ENCODE measurements around the gene BCL11A. TPM values are rescaled to one million over a fixed set of nuclear protein-coding genes. Genes with fewer than 3 reads are reported as not detected.

The BCL11A gene
- total and polyA plus RNA-seq, 4 donors, result 0.08 to 8.5 (median 0.47) TPM

DNA sequence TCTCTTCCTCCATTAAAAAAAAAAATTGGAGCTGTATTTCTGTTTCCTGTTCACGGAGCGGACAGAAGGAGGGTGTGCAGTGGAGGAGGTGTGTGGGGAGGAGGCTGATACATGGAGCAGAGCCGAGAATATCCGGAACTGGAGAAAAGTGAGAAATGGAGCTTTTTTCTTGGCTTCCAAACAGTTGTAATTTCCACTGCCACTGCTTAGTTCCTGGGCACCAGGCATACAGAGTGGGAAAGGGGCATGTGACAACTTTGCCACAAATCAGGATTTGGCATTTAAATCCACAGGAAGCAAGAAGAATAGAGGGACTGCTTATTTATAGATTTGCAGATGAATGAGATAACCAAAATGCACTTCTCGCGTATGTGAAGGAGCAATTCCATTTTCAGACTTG, 71.2 kb downstream of the BCL11A start:
- no peak overlapping the region for H3K4me3 ChIP-seq (ENCODE audit: low read depth in 1 of 3, low read length in 3 of 3)
- no peak for DNase-seq (ENCODE audit: low spot score)
- TF ChIP-seq, protein P1, sequence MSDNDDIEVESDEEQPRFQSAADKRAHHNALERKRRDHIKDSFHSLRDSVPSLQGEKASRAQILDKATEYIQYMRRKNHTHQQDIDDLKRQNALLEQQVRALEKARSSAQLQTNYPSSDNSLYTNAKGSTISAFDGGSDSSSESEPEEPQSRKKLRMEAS (IDR thresholded peaks at IDR 0.05), result no peak
- TF ChIP-seq, protein P2, sequence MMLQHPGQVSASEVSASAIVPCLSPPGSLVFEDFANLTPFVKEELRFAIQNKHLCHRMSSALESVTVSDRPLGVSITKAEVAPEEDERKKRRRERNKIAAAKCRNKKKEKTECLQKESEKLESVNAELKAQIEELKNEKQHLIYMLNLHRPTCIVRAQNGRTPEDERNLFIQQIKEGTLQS (IDR thresholded peaks at IDR 0.05), result no peak
- TF ChIP-seq YY1 (IDR thresholded peaks at IDR 0.05) (no peak), RXRA (IDR thresholded peaks at IDR 0.05) (no peak), CTCF (IDR thresholded peaks at IDR 0.05; ENCODE audit: low read depth, low read length, missing input control) (no peak), SP1 (IDR thresholded peaks at IDR 0.05) (no peak), RAD21 (IDR thresholded peaks at IDR 0.05) (no peak)
- peaks cover 3 to 16% (median 13%) of the 10 kb centered on the region in 4 donors for H3K4me1 ChIP-seq (ENCODE audit: control insufficient read depth in 4 of 4, insufficient read depth in 4 of 4, low read length in 3 of 4)
- H3K27me3 ChIP-seq (ENCODE audit: control insufficient read depth in 4 of 4, insufficient read depth in 4 of 4, low read length in 3 of 4), result no peaks in the 10 kb centered on the region
- H3K9ac ChIP-seq (ENCODE audit: low read depth in 1 of 2, low read length in 2 of 2), result no peak overlapping the region
- 62% methylated on average over 6 of the region's 6 CpGs for WGBS
- no peaks in the 10 kb centered on the region for H3K36me3 ChIP-seq (ENCODE audit: control insufficient read depth in 4 of 4, insufficient read depth in 3 of 4, low read depth in 1 of 4, low read length in 3 of 4)
- H3K9me3 ChIP-seq (ENCODE audit: control insufficient read depth in 4 of 4, low read length in 3 of 4), result no peaks in the 10 kb centered on the region
- no peak overlapping the region for H3K27ac ChIP-seq (ENCODE audit: low read depth in 1 of 2, low read length in 2 of 2)

- TF ChIP-seq RXRA (IDR thresholded peaks at IDR 0.05) (no peak), YY1 (IDR thresholded peaks at IDR 0.05) (no peak), RAD21 (IDR thresholded peaks at IDR 0.05) (no peak), CTCF (IDR thresholded peaks at IDR 0.05; ENCODE audit: low read depth, low read length, missing input control) (no peak), FOXA1 (IDR thresholded peaks at IDR 0.05) (no peak), REST (IDR thresholded peaks at IDR 0.05) (no peak), FOXA2 (IDR thresholded peaks at IDR 0.05) (no peak), HNF4A (conservative IDR thresholded peaks at IDR 0.05) (no peak), EGR1 (IDR thresholded peaks at IDR 0.05; ENCODE audit: low read depth in 2 of 2) (no peak), HNF4G (IDR thresholded peaks at IDR 0.05) (no peak), GABPA (IDR thresholded peaks at IDR 0.05 in 1 of 2, conservative IDR thresholded peaks at IDR 0.05 in 1 of 2) (no peak), SP1 (IDR thresholded peaks at IDR 0.05) (no peak), JUND (IDR thresholded peaks at IDR 0.05) (no peak), TAF1 (conservative IDR thresholded peaks at IDR 0.05) (no peak), NR2F2 (IDR thresholded peaks at IDR 0.05) (no peak)
- TF ChIP-seq, protein P1 (IDR thresholded peaks at IDR 0.05), result no peak
- TF ChIP-seq, protein P3, sequence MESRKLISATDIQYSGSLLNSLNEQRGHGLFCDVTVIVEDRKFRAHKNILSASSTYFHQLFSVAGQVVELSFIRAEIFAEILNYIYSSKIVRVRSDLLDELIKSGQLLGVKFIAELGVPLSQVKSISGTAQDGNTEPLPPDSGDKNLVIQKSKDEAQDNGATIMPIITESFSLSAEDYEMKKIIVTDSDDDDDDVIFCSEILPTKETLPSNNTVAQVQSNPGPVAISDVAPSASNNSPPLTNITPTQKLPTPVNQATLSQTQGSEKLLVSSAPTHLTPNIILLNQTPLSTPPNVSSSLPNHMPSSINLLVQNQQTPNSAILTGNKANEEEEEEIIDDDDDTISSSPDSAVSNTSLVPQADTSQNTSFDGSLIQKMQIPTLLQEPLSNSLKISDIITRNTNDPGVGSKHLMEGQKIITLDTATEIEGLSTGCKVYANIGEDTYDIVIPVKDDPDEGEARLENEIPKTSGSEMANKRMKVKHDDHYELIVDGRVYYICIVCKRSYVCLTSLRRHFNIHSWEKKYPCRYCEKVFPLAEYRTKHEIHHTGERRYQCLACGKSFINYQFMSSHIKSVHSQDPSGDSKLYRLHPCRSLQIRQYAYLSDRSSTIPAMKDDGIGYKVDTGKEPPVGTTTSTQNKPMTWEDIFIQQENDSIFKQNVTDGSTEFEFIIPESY (IDR thresholded peaks at IDR 0.05), result no peak
- TF ChIP-seq, protein P2 (IDR thresholded peaks at IDR 0.05), result no peak
- Histone ChIP-seq H3K9ac (ENCODE audit: low read depth in 1 of 2, low read length in 2 of 2) (no peak overlapping the region), H3K27ac (ENCODE audit: low read depth in 1 of 2, low read length in 2 of 2) (no peak overlapping the region), H3K27me3 (ENCODE audit: control insufficient read depth in 4 of 4, insufficient read depth in 4 of 4, low read length in 3 of 4) (no peaks in the 10 kb centered on the region), H3K9me3 (ENCODE audit: control insufficient read depth in 4 of 4, low read length in 3 of 4) (no peaks in the 10 kb centered on the region), H3K4me3 (ENCODE audit: low read depth in 1 of 3, low read length in 3 of 3) (no peak overlapping the region), H3K4me1 (ENCODE audit: control insufficient read depth in 4 of 4, insufficient read depth in 4 of 4, low read length in 3 of 4) (peaks cover 6 to 22% (median 17%) of the 10 kb centered on the region in 4 donors), H3K36me3 (ENCODE audit: control insufficient read depth in 4 of 4, insufficient read depth in 3 of 4, low read depth in 1 of 4, low read length in 3 of 4) (no peaks in the 10 kb centered on the region)
- DNase-seq (ENCODE audit: low spot score), result no peak
- WGBS, result 88% methylated on average over 6 of the region's 6 CpGs
Observed at GRCh38 chr2:60481257-60481656, 72.2 kb downstream of the BCL11A start.

All from liver (tissue), 9 donors.